ENCODE measurements around the gene ELN.

ELN gene

GRCh38 chr7:74030861-74031260 is 2.9 kb downstream of the ELN start:
- TF ChIP-seq, protein P1, sequence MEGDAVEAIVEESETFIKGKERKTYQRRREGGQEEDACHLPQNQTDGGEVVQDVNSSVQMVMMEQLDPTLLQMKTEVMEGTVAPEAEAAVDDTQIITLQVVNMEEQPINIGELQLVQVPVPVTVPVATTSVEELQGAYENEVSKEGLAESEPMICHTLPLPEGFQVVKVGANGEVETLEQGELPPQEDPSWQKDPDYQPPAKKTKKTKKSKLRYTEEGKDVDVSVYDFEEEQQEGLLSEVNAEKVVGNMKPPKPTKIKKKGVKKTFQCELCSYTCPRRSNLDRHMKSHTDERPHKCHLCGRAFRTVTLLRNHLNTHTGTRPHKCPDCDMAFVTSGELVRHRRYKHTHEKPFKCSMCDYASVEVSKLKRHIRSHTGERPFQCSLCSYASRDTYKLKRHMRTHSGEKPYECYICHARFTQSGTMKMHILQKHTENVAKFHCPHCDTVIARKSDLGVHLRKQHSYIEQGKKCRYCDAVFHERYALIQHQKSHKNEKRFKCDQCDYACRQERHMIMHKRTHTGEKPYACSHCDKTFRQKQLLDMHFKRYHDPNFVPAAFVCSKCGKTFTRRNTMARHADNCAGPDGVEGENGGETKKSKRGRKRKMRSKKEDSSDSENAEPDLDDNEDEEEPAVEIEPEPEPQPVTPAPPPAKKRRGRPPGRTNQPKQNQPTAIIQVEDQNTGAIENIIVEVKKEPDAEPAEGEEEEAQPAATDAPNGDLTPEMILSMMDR (IDR thresholded peaks at IDR 0.05; ENCODE audit: low read depth, low read length): no peak
- in situ Hi-C loops (cut with HindIII; ENCODE audit: low sequenced_read_pairs): no loop called here
- no peak overlapping the region for H3K4me3 ChIP-seq (ENCODE audit: low read depth, low read length)
- DNase-seq (ENCODE audit: low read depth, low spot score): no peak

- TF ChIP-seq, protein P1 (IDR thresholded peaks at IDR 0.05; ENCODE audit: low read depth, low read length): no peak
- no peak overlapping the region for H3K4me3 ChIP-seq (ENCODE audit: low read depth, low read length)
- in situ Hi-C loops (cut with HindIII; ENCODE audit: low sequenced_read_pairs): no loop called here
- no peak for DNase-seq (ENCODE audit: low read depth, low spot score)
Observed at GRCh38 chr7:74031403-74032190, 3.6 kb downstream of the ELN start.

GRCh38 chr7:74032191-74032490 is 4.2 kb downstream of the ELN start:
- H3K4me3 ChIP-seq (ENCODE audit: low read depth, low read length): no peak overlapping the region
- DNase-seq (ENCODE audit: low read depth, low spot score): peak; percentile 82
- in situ Hi-C loops (cut with HindIII; ENCODE audit: low sequenced_read_pairs): no loop called here
- TF ChIP-seq, protein P1 (IDR thresholded peaks at IDR 0.05; ENCODE audit: low read depth, low read length): no peak

DNA sequence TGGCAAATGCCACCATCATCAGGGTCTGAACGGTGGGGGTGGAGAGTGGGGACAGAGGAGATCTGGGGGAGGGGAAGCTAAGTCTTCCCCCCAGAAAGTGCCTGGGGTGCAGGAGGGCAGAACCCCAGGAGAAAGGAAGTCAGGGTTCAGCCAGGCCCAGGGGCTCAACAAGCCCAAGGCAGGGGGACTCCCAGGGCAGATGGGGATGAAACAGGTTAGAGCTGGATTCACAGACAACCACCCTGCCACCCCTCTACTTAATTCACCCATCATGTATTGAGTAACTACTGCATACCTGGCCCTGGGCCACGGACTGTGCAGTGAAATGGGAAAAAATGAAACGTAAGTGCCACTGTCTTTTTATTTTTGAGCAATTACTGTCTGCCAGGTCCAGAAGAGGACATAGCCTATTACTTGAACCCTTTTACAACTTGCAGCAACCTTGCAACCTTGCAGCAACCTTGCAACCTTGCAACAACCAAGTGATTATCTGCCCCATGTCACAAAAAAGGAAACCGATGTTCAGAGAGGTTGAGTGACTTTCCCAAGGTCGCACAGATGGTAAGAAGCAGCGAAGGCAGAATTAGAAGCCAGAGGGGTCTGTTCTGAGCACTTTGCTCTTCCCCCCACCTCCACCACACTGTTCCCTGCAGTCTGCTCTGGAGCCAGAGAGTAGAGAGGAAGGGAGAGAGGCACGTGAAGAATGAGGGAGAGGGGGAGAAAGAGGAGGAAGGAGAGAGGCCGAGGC is 4.8 kb downstream of the ELN start:
- no peak overlapping the region for H3K4me3 ChIP-seq (ENCODE audit: low read depth, low read length)
- TF ChIP-seq, protein P1 (IDR thresholded peaks at IDR 0.05; ENCODE audit: low read depth, low read length): no peak
- in situ Hi-C loops (cut with HindIII; ENCODE audit: low sequenced_read_pairs): no loop called here
- no peak for DNase-seq (ENCODE audit: low read depth, low spot score)

- peak; percentile 46 for DNase-seq (ENCODE audit: low read depth, low spot score)
- TF ChIP-seq, protein P1 (IDR thresholded peaks at IDR 0.05; ENCODE audit: low read depth, low read length): no peak
- in situ Hi-C loops (cut with HindIII; ENCODE audit: low sequenced_read_pairs): no loop called here
- H3K4me3 ChIP-seq (ENCODE audit: low read depth, low read length): no peak overlapping the region
Observed at GRCh38 chr7:74033372-74034311, 5.7 kb downstream of the ELN start.

DNA sequence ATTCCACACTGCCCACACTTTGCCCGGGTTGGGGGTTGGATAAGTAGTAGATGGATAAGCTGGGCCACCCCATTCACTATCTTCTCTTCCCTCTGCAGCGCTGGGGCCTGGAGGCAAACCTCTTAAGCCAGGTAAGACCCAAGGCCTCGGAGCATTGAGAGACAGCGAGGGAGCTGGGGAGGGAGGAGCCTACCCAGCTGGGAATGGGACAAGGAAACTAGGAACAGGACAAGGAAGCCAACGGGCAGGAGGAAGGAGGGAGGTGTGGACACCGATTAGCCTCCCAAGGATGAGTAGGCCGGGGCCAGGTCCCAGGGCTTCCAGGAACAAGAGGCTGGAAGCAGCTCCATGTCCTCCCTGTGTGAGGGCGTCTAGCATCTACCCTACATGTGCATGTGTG is 9.6 kb downstream of the ELN start:
- no peak for DNase-seq (ENCODE audit: low read depth, low spot score)
- no peak overlapping the region for H3K4me3 ChIP-seq (ENCODE audit: low read depth, low read length)
- in situ Hi-C loops (cut with HindIII; ENCODE audit: low sequenced_read_pairs): no loop called here
- TF ChIP-seq, protein P1 (IDR thresholded peaks at IDR 0.05; ENCODE audit: low read depth, low read length): no peak

Data from astrocyte of the spinal cord (primary cell).